HEK293T (cell line): ENCODE data around the gene PAX7.

Experiments used
- ARNT ChIP-seq: fragments of 450-650 bp; IDR thresholded peaks from 2 replicates; pipeline ENCODE4 v1.6.1; 2017; ENCODE audit warnings: mild to moderate bottlenecking
- ELF4 ChIP-seq: fragments of 450-650 bp; IDR thresholded peaks from 2 replicates; pipeline ENCODE4 v1.6.1; 2017; ENCODE audit warnings: antibody characterized with exemption
- L3MBTL2 ChIP-seq: fragments of 450-650 bp; conservative IDR thresholded peaks from 2 replicates; pipeline ENCODE4 v1.6.1; 2016; ENCODE audit warnings: mild to moderate bottlenecking
- SP1 ChIP-seq: fragments of 450-650 bp; IDR thresholded peaks from 2 replicates; pipeline ENCODE4 v1.6.1; 2017
- SUZ12 ChIP-seq: fragments of 450-650 bp; IDR thresholded peaks from 2 replicates; pipeline ENCODE4 v1.6.1; 2016; ENCODE audit warnings: mild to moderate bottlenecking

- no peak for TF ChIP-seq SP1
- TF ChIP-seq L3MBTL2: no peak
- no peak for TF ChIP-seq SUZ12
- no peak for TF ChIP-seq ELF4
- no peak for TF ChIP-seq ARNT
Observed at GRCh38 chr1:18736958-18737357, 106.3 kb downstream of the PAX7 start.
